GM12892 (cell line): ENCODE data around the gene MED19.

ENCODE experiments used
- POLR2A ChIP-seq: IDR thresholded peaks from 2 replicates; pipeline ENCODE4 v1.6.1; 2011; ENCODE audit warnings: low read depth, low read length, control low read depth
- POLR2AphosphoS5 ChIP-seq: IDR thresholded peaks from 2 replicates; pipeline ENCODE4 v1.6.1; 2011; ENCODE audit warnings: low read depth, low read length, control low read depth
- TAF1 ChIP-seq: IDR thresholded peaks from 2 replicates; pipeline ENCODE4 v1.6.1; 2011; ENCODE audit warnings: low read depth, mild to moderate bottlenecking, control low read depth, low read length, borderline replicate concordance

DNA sequence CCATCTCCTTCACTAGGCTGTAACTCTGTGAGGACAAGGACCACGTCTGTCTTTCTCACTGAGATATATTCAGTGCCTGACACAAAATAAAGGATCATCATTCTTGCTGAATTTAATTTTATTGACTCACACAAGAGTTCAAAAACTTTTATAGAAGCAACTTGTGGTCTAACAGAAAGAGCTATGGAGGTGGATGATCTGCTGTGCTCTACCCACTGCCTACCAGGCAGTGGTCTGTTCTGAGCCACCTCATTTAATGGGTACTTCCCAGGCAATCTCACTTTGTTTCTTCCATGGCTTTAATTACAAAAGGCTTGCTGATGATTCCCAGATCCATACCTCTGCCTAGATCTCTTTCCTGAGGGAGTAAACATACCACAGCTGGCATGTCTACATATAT, 34.9 kb upstream of the MED19 start:
- TF ChIP-seq POLR2A (no peak), POLR2AphosphoS5 (no peak), TAF1 (no peak)
